Fibroblast of pulmonary artery (primary cell): ENCODE results near the gene METAP2.
"Not testable (repeated sequence)": the region's sequence is repeated elsewhere in the genome, so short reads cannot be mapped to it uniquely, and the experiment has no call there.

Source experiments
- DNase-seq: peaks from one replicate; pipeline ENCODE4 v3.0.0-alpha.2; 2010; ENCODE audit warnings: low read depth
- H3K4me3 ChIP-seq: replicated peaks from 2 replicates; pipeline ENCODE4 v1.5.1; 2011; ENCODE audit warnings: low read depth, mild to moderate bottlenecking, control low read depth, low read length, moderate library complexity
- CTCF ChIP-seq: IDR thresholded peaks from 2 replicates; pipeline ENCODE4 v1.5.1; 2011; ENCODE audit warnings: mild to moderate bottlenecking, control low read depth, low read length, inconsistent platforms; ENCODE audit errors: missing control alignments

Gene METAP2

DNA sequence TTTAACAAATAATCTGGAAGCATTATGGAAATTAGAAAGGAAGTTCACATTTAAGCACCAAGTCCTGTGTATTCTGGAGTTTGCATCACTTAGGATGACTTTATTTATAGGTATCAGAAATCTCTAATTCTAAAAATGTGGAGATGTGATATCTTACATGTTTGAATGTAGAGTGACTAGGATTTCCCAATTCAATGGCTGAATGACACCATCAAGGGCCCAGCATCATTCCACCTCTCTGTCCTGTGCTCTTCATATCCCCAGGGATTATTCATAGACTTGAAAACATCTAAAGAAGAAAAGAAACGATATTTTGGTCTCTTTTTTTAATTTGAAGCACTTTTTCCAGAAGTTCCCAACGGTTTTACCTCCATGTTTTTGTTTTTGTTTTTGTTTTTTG, 15.2 kb upstream of the METAP2 start:
- no peak for TF ChIP-seq CTCF
- no peak overlapping the region for H3K4me3 ChIP-seq
- DNase-seq, result no peak

GRCh38 chr12:95459310-95459709, 14.6 kb upstream of the METAP2 start:
- no peak overlapping the region for H3K4me3 ChIP-seq
- TF ChIP-seq CTCF, result no peak
- no peak for DNase-seq

GRCh38 chr12:95460105-95460504, 13.8 kb upstream of the METAP2 start:
- TF ChIP-seq CTCF, result no peak
- no peak for DNase-seq

GRCh38 chr12:95460896-95461295, 13.1 kb upstream of the METAP2 start:
- no peak for TF ChIP-seq CTCF
- no peak overlapping the region for H3K4me3 ChIP-seq
- no peak for DNase-seq

More at GRCh38 chr12:95460105-95460504, 13.8 kb upstream of the METAP2 start:
- no peak overlapping the region for H3K4me3 ChIP-seq

DNA sequence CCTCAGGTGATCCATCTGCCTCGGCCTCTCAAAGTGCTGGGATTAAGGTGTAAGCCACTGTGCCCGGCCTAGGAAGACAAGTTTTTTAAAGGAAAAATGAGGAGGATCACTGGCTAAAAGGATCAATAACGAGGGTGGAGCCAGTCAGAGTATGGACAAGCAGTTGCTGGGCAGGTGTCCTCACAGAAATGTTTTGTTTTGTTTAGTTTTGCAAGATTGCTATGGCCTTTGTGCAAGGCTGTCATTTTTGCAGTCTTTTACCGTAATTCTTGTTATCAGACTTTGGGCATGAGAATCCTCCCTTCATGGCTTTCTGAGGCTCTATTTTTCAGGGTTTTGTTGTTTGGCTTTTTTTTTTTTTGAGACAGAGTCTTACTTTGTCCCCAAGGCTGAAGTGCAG, 11.9 kb upstream of the METAP2 start:
- no peak for TF ChIP-seq CTCF
- DNase-seq, result no peak
- H3K4me3 ChIP-seq, result no peak overlapping the region

GRCh38 chr12:95462551-95462950, 11.4 kb upstream of the METAP2 start:
- H3K4me3 ChIP-seq, result no peak overlapping the region
- DNase-seq, result no peak
- TF ChIP-seq CTCF, result no peak

GRCh38 chr12:95463050-95463449, 10.9 kb upstream of the METAP2 start:
- TF ChIP-seq CTCF, result no peak
- H3K4me3 ChIP-seq, result no peak overlapping the region
- no peak for DNase-seq

- H3K4me3 ChIP-seq, DNase-seq: not testable (repeated sequence)
These were observed 10.2 kb upstream of the METAP2 start for GRCh38 chr12:95463776-95464175.
